NB4 (cell line): Measurements from ENCODE around the gene OTULINL.

Source experiments
- CTCF ChIP-seq: IDR thresholded peaks from one replicate; pipeline ENCODE4 v1.5.1; 2012; ENCODE audit warnings: low read depth, low read length
- MAX ChIP-seq: IDR thresholded peaks from 2 replicates; pipeline ENCODE4 v1.6.1; 2011; ENCODE audit warnings: low read depth, low read length
- POLR2A ChIP-seq: IDR thresholded peaks from 2 replicates; pipeline ENCODE4 v1.6.1; 2011; ENCODE audit warnings: mild to moderate bottlenecking; ENCODE audit not compliant: insufficient read length; ENCODE audit errors: extremely low read depth

GRCh38 chr5:14556015-14556414, 25.6 kb upstream of the OTULINL start:
- no peak for TF ChIP-seq CTCF
- TF ChIP-seq POLR2A = no peak
- TF ChIP-seq MAX = no peak
